WTC11 (cell line): ENCODE data around the gene ARRB2. TPM values are rescaled to one million over a fixed set of nuclear protein-coding genes. Genes with fewer than 3 reads are reported as not detected.
A peak's percentile ranks its signal among the peaks of the same experiment; 100 is the strongest.

ENCODE experiments used
- CREM ChIP-seq: sonication (generic); formaldehyde crosslinking; IDR thresholded peaks from 2 replicates; pipeline ENCODE4 v1.8.1; 2022; ENCODE audit warnings: mild to moderate bottlenecking, missing genetic modification reagents, moderate library complexity
- FOXJ3 ChIP-seq: sonication (generic); formaldehyde crosslinking; IDR thresholded peaks from 2 replicates; pipeline ENCODE4 v1.9.0; 2021; ENCODE audit warnings: missing genetic modification reagents, mild to moderate bottlenecking, borderline replicate concordance
- FOXK1 ChIP-seq: sonication (generic); formaldehyde crosslinking; IDR thresholded peaks from 2 replicates; pipeline ENCODE4 v1.8.0; 2022; ENCODE audit warnings: mild to moderate bottlenecking, moderate library complexity, missing genetic modification reagents
- FOXP1 ChIP-seq: sonication (generic); formaldehyde crosslinking; IDR thresholded peaks from 2 replicates; pipeline ENCODE4 v1.8.0; 2022; ENCODE audit warnings: missing genetic modification reagents, mild to moderate bottlenecking, moderate library complexity, borderline replicate concordance
- GABPB1 ChIP-seq: sonication (generic); formaldehyde crosslinking; IDR thresholded peaks from 2 replicates; pipeline ENCODE4 v1.8.1; 2023; ENCODE audit warnings: mild to moderate bottlenecking, missing genetic modification reagents
- GTF2I ChIP-seq: fragments of 250-450 bp; sonication (Bioruptor Pico); conservative IDR thresholded peaks from 2 replicates; pipeline ENCODE4 v1.4.0; 2021; ENCODE audit warnings: mild to moderate bottlenecking
- HMGA2 ChIP-seq: fragments of 250-450 bp; sonication (Bioruptor Pico); IDR thresholded peaks from 2 replicates; pipeline ENCODE4 v1.4.0; 2021; ENCODE audit warnings: mild to moderate bottlenecking, moderate library complexity
- IRF2 ChIP-seq: sonication (generic); formaldehyde crosslinking; IDR thresholded peaks from 2 replicates; pipeline ENCODE4 v1.8.0; 2022; ENCODE audit warnings: low read depth, missing genetic modification reagents, borderline replicate concordance
- NFATC4 ChIP-seq: fragments of 250-450 bp; sonication (Bioruptor Pico); IDR thresholded peaks from 2 replicates; pipeline ENCODE4 v1.9.0; 2021; ENCODE audit warnings: mild to moderate bottlenecking
- NR2C2 ChIP-seq: sonication (generic); formaldehyde crosslinking; IDR thresholded peaks from 2 replicates; pipeline ENCODE4 v1.8.0; 2022; ENCODE audit warnings: mild to moderate bottlenecking, missing genetic modification reagents
- OVOL2 ChIP-seq: fragments of 250-450 bp; sonication (Bioruptor Pico); IDR thresholded peaks from 2 replicates; pipeline ENCODE4 v1.9.0; 2021; ENCODE audit warnings: mild to moderate bottlenecking, borderline replicate concordance
- ZNF317 ChIP-seq: sonication (generic); formaldehyde crosslinking; IDR thresholded peaks from 2 replicates; pipeline ENCODE4 v1.8.1; 2023; ENCODE audit warnings: low read depth, mild to moderate bottlenecking, moderate library complexity, missing genetic modification reagents, borderline replicate concordance
- total RNA-seq: library from RNA; stranded (reverse); gene quantifications from 3 replicates; pipeline ENCODE4 v1.2.3, GENCODE V29; 2021
- TF ChIP-seq, protein P1 (sequence below): sonication (generic); formaldehyde crosslinking; IDR thresholded peaks from 2 replicates; pipeline ENCODE4 v1.8.0; 2023; ENCODE audit warnings: missing genetic modification reagents, mild to moderate bottlenecking, borderline replicate concordance
- TF ChIP-seq, protein P2 (sequence below): fragments of 250-450 bp; sonication (Bioruptor Pico); IDR thresholded peaks from 2 replicates; pipeline ENCODE4 v1.8.0; 2021; ENCODE audit warnings: mild to moderate bottlenecking
- TF ChIP-seq, protein P3 (sequence below): fragments of 250-450 bp; sonication (Bioruptor Pico); IDR thresholded peaks from 2 replicates; pipeline ENCODE4 v2.1.2; 2022; ENCODE audit warnings: mild to moderate bottlenecking, moderate library complexity
- TF ChIP-seq, protein P4 (sequence below): fragments of 250-450 bp; sonication (Bioruptor Pico); IDR thresholded peaks from 2 replicates; pipeline ENCODE4 v1.9.0; 2021; ENCODE audit warnings: mild to moderate bottlenecking
- TF ChIP-seq, protein P5 (sequence below): sonication (generic); formaldehyde crosslinking; IDR thresholded peaks from 2 replicates; pipeline ENCODE4 v1.8.1; 2023; ENCODE audit warnings: mild to moderate bottlenecking, missing genetic modification reagents, borderline replicate concordance
- TF ChIP-seq, protein P6 (sequence below): fragments of 250-450 bp; sonication (Bioruptor Pico); IDR thresholded peaks from 2 replicates; pipeline ENCODE4 v1.9.0; 2021; ENCODE audit warnings: mild to moderate bottlenecking, borderline replicate concordance

The ARRB2 gene
- total RNA-seq, 1 experiment from 2014 or later: 87.8 TPM

DNA sequence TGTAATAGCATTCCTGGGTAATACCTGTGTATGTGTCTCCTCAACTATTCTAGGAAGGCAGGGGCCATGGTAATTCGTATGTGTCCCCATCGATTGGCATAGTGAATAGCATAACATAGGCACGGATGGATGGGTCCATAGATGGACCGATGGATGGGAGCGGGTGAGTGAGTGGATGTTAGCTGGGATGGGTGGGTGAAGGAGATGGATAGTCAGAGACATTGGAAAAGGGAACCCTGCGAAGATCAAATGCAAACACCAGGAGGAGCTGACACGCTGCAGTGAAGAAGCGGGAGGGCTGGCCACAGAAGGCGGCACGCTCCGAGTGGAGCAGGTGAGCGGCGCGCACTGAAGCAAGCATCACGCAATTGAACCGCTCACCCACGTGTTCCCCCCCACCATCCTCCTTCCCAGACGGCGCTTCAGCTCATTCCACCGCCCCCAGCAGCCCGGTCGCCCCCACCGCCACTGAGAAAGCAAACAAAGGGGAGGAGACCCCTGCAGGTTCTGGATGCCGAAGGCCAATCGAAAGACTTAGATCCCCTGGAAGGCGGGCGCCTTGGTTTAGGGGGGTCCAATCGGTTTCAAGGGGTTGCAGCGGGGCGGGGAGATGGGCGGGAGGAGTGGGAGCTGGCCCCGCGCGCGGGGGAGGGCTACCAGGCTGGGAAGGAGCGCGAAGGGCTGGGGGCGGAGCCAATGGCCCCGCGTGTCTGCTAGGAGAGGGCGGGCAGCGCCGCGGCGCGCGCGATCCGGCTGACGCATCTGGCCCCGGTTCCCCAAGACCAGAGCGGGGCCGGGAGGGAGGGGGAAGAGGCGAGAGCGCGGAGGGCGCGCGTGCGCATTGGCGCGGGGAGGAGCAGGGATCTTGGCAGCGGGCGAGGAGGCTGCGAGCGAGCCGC lies at the start of gene ARRB2 (continued):
- TF ChIP-seq, protein P1, sequence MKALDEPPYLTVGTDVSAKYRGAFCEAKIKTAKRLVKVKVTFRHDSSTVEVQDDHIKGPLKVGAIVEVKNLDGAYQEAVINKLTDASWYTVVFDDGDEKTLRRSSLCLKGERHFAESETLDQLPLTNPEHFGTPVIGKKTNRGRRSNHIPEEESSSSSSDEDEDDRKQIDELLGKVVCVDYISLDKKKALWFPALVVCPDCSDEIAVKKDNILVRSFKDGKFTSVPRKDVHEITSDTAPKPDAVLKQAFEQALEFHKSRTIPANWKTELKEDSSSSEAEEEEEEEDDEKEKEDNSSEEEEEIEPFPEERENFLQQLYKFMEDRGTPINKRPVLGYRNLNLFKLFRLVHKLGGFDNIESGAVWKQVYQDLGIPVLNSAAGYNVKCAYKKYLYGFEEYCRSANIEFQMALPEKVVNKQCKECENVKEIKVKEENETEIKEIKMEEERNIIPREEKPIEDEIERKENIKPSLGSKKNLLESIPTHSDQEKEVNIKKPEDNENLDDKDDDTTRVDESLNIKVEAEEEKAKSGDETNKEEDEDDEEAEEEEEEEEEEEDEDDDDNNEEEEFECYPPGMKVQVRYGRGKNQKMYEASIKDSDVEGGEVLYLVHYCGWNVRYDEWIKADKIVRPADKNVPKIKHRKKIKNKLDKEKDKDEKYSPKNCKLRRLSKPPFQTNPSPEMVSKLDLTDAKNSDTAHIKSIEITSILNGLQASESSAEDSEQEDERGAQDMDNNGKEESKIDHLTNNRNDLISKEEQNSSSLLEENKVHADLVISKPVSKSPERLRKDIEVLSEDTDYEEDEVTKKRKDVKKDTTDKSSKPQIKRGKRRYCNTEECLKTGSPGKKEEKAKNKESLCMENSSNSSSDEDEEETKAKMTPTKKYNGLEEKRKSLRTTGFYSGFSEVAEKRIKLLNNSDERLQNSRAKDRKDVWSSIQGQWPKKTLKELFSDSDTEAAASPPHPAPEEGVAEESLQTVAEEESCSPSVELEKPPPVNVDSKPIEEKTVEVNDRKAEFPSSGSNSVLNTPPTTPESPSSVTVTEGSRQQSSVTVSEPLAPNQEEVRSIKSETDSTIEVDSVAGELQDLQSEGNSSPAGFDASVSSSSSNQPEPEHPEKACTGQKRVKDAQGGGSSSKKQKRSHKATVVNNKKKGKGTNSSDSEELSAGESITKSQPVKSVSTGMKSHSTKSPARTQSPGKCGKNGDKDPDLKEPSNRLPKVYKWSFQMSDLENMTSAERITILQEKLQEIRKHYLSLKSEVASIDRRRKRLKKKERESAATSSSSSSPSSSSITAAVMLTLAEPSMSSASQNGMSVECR (CRISPR knock-in tag): no peak
- no peak for TF ChIP-seq NR2C2
- TF ChIP-seq CREM (CRISPR knock-in tag): no peak
- TF ChIP-seq, protein P2, sequence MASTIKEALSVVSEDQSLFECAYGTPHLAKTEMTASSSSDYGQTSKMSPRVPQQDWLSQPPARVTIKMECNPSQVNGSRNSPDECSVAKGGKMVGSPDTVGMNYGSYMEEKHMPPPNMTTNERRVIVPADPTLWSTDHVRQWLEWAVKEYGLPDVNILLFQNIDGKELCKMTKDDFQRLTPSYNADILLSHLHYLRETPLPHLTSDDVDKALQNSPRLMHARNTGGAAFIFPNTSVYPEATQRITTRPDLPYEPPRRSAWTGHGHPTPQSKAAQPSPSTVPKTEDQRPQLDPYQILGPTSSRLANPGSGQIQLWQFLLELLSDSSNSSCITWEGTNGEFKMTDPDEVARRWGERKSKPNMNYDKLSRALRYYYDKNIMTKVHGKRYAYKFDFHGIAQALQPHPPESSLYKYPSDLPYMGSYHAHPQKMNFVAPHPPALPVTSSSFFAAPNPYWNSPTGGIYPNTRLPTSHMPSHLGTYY (CRISPR knock-in tag): no peak
- TF ChIP-seq, protein P3, sequence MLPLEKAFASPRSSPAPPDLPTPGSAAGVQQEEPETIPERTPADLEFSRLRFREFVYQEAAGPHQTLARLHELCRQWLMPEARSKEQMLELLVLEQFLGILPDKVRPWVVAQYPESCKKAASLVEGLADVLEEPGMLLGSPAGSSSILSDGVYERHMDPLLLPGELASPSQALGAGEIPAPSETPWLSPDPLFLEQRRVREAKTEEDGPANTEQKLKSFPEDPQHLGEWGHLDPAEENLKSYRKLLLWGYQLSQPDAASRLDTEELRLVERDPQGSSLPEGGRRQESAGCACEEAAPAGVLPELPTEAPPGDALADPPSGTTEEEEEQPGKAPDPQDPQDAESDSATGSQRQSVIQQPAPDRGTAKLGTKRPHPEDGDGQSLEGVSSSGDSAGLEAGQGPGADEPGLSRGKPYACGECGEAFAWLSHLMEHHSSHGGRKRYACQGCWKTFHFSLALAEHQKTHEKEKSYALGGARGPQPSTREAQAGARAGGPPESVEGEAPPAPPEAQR (CRISPR knock-in tag): no peak
- TF ChIP-seq FOXJ3: no peak
- TF ChIP-seq FOXK1: 0 out of 2 replicates have a peak, but pooled peaks have one; percentile 59
- TF ChIP-seq OVOL2 (CRISPR knock-in tag): no peak
- TF ChIP-seq, protein P4, sequence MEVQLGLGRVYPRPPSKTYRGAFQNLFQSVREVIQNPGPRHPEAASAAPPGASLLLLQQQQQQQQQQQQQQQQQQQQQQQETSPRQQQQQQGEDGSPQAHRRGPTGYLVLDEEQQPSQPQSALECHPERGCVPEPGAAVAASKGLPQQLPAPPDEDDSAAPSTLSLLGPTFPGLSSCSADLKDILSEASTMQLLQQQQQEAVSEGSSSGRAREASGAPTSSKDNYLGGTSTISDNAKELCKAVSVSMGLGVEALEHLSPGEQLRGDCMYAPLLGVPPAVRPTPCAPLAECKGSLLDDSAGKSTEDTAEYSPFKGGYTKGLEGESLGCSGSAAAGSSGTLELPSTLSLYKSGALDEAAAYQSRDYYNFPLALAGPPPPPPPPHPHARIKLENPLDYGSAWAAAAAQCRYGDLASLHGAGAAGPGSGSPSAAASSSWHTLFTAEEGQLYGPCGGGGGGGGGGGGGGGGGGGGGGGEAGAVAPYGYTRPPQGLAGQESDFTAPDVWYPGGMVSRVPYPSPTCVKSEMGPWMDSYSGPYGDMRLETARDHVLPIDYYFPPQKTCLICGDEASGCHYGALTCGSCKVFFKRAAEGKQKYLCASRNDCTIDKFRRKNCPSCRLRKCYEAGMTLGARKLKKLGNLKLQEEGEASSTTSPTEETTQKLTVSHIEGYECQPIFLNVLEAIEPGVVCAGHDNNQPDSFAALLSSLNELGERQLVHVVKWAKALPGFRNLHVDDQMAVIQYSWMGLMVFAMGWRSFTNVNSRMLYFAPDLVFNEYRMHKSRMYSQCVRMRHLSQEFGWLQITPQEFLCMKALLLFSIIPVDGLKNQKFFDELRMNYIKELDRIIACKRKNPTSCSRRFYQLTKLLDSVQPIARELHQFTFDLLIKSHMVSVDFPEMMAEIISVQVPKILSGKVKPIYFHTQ (CRISPR knock-in tag): no peak
- peak; percentile 88 for TF ChIP-seq ZNF317 (CRISPR knock-in tag)
- TF ChIP-seq HMGA2 (CRISPR knock-in tag): 0 out of 2 replicates have a peak, but pooled peaks have one; percentile 11
- TF ChIP-seq NFATC4 (CRISPR knock-in tag): no peak
- TF ChIP-seq, protein P5, sequence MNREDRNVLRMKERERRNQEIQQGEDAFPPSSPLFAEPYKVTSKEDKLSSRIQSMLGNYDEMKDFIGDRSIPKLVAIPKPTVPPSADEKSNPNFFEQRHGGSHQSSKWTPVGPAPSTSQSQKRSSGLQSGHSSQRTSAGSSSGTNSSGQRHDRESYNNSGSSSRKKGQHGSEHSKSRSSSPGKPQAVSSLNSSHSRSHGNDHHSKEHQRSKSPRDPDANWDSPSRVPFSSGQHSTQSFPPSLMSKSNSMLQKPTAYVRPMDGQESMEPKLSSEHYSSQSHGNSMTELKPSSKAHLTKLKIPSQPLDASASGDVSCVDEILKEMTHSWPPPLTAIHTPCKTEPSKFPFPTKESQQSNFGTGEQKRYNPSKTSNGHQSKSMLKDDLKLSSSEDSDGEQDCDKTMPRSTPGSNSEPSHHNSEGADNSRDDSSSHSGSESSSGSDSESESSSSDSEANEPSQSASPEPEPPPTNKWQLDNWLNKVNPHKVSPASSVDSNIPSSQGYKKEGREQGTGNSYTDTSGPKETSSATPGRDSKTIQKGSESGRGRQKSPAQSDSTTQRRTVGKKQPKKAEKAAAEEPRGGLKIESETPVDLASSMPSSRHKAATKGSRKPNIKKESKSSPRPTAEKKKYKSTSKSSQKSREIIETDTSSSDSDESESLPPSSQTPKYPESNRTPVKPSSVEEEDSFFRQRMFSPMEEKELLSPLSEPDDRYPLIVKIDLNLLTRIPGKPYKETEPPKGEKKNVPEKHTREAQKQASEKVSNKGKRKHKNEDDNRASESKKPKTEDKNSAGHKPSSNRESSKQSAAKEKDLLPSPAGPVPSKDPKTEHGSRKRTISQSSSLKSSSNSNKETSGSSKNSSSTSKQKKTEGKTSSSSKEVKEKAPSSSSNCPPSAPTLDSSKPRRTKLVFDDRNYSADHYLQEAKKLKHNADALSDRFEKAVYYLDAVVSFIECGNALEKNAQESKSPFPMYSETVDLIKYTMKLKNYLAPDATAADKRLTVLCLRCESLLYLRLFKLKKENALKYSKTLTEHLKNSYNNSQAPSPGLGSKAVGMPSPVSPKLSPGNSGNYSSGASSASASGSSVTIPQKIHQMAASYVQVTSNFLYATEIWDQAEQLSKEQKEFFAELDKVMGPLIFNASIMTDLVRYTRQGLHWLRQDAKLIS (CRISPR knock-in tag): no peak
- TF ChIP-seq, protein P6, sequence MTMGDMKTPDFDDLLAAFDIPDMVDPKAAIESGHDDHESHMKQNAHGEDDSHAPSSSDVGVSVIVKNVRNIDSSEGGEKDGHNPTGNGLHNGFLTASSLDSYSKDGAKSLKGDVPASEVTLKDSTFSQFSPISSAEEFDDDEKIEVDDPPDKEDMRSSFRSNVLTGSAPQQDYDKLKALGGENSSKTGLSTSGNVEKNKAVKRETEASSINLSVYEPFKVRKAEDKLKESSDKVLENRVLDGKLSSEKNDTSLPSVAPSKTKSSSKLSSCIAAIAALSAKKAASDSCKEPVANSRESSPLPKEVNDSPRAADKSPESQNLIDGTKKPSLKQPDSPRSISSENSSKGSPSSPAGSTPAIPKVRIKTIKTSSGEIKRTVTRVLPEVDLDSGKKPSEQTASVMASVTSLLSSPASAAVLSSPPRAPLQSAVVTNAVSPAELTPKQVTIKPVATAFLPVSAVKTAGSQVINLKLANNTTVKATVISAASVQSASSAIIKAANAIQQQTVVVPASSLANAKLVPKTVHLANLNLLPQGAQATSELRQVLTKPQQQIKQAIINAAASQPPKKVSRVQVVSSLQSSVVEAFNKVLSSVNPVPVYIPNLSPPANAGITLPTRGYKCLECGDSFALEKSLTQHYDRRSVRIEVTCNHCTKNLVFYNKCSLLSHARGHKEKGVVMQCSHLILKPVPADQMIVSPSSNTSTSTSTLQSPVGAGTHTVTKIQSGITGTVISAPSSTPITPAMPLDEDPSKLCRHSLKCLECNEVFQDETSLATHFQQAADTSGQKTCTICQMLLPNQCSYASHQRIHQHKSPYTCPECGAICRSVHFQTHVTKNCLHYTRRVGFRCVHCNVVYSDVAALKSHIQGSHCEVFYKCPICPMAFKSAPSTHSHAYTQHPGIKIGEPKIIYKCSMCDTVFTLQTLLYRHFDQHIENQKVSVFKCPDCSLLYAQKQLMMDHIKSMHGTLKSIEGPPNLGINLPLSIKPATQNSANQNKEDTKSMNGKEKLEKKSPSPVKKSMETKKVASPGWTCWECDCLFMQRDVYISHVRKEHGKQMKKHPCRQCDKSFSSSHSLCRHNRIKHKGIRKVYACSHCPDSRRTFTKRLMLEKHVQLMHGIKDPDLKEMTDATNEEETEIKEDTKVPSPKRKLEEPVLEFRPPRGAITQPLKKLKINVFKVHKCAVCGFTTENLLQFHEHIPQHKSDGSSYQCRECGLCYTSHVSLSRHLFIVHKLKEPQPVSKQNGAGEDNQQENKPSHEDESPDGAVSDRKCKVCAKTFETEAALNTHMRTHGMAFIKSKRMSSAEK: no peak
- TF ChIP-seq FOXP1 (CRISPR knock-in tag): peak; percentile 81
- peak; percentile 69; the same call in 1 of the 2 replicates for TF ChIP-seq GABPB1 (CRISPR knock-in tag)
- no peak for TF ChIP-seq IRF2 (CRISPR knock-in tag)
- TF ChIP-seq GTF2I: no peak
